Lower lobe of right lung (tissue), 2 donors: ENCODE results near the gene ZNF513. TPM values are rescaled to one million over a fixed set of nuclear protein-coding genes. Genes with fewer than 3 reads are reported as not detected.
"Not testable (repeated sequence)": the region's sequence is repeated elsewhere in the genome, so short reads cannot be mapped to it uniquely, and the experiment has no call there.

Source experiments
- ATAC-seq, 2 donors: fragments of 200-7000 bp; cut with Tn5 transposase; one replicate each; pipeline ENCODE4 v1.9.1; 2020 to 2022; ENCODE audit warnings: mild to moderate bottlenecking in 2 of 2, moderate library complexity in 2 of 2
- DNase-seq: peaks from one replicate; pipeline ENCODE4 v3.0.0-alpha.2; 2020
- H3K27ac ChIP-seq: fragments of 200-600 bp; one replicate; pipeline ENCODE4 v1.8.0; 2022
- H3K27me3 ChIP-seq: fragments of 200-600 bp; one replicate; pipeline ENCODE4 v1.8.0; 2022; ENCODE audit warnings: low read depth
- H3K36me3 ChIP-seq: fragments of 200-600 bp; one replicate; pipeline ENCODE4 v1.8.0; 2022; ENCODE audit warnings: mild to moderate bottlenecking
- H3K4me1 ChIP-seq: fragments of 200-600 bp; one replicate; pipeline ENCODE4 v1.8.0; 2022
- H3K4me3 ChIP-seq: fragments of 200-600 bp; one replicate; pipeline ENCODE4 v1.8.0; 2022; ENCODE audit warnings: mild to moderate bottlenecking
- H3K9me3 ChIP-seq: fragments of 200-600 bp; one replicate; pipeline ENCODE4 v1.8.0; 2022
- intact Hi-C: fragments of 100-400 bp; cut with DNase I; formaldehyde crosslinking; loops from one replicate; pipeline ENCODE4 v1.11.0; 2022
- total RNA-seq: library from RNA; stranded (reverse); fragmentation: NEBNext Ultra II Directional; extraction: Animal tissue kit (Norgen Biotek cat#: 25700); gene quantifications from one replicate; pipeline ENCODE4 v1.2.1, GENCODE V29; 2021
- TF ChIP-seq, protein P1 (sequence below): fragments of 200-600 bp; IDR thresholded peaks from one replicate; pipeline ENCODE4 v1.8.0; 2022; ENCODE audit warnings: antibody characterized with exemption, mild to moderate bottlenecking
- donor health status: DM: no; HTN: yes; CAD: no; lungs with severe emphysema.

Gene ZNF513
- total RNA-seq, 1 donor from 2014 or later, result 13.9 TPM

GRCh38 chr2:27354597-27354927, 26.0 kb downstream of the ZNF513 start:
- Histone ChIP-seq H3K9me3 (no peaks in the 10 kb centered on the region), H3K27ac (no peak overlapping the region), H3K4me3 (no peak overlapping the region), H3K4me1 (peaks cover 43% of the 10 kb centered on the region), H3K27me3 (no peaks in the 10 kb centered on the region), H3K36me3 (peaks cover 11% of the 10 kb centered on the region)
- TF ChIP-seq, protein P1, sequence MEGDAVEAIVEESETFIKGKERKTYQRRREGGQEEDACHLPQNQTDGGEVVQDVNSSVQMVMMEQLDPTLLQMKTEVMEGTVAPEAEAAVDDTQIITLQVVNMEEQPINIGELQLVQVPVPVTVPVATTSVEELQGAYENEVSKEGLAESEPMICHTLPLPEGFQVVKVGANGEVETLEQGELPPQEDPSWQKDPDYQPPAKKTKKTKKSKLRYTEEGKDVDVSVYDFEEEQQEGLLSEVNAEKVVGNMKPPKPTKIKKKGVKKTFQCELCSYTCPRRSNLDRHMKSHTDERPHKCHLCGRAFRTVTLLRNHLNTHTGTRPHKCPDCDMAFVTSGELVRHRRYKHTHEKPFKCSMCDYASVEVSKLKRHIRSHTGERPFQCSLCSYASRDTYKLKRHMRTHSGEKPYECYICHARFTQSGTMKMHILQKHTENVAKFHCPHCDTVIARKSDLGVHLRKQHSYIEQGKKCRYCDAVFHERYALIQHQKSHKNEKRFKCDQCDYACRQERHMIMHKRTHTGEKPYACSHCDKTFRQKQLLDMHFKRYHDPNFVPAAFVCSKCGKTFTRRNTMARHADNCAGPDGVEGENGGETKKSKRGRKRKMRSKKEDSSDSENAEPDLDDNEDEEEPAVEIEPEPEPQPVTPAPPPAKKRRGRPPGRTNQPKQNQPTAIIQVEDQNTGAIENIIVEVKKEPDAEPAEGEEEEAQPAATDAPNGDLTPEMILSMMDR, result no peak
- DNase-seq, result no peak
- intact Hi-C loops, result no loop called here
- no peak for ATAC-seq

- Histone ChIP-seq H3K4me1 (peaks cover 43% of the 10 kb centered on the region), H3K9me3 (no peaks in the 10 kb centered on the region), H3K27me3 (no peaks in the 10 kb centered on the region), H3K27ac (no peak overlapping the region), H3K4me3 (no peak overlapping the region), H3K36me3 (peaks cover 11% of the 10 kb centered on the region)
- DNase-seq, result no peak
- TF ChIP-seq, protein P1, result no peak
- intact Hi-C loops, result no loop called here
- ATAC-seq, result no peak
These were observed 26.6 kb downstream of the ZNF513 start for GRCh38 chr2:27353762-27354596.

DNA sequence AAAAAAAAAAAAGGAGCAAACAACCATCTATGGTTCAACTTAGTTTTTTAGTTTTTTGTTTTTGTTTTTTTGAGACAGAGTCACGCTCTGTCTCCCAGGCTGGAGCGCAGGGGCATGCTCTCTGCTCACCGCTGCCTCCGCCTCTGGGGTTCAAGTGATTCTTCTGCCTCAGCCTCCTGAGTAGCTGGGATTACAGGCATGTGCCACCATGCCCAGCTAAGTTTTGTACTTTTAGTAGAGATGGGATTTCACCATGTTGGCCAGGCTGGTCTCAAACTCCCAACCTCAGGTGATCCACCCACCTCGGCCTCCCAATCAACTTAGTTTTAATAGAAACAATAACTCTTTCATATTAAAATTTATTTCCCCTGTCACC, 27.2 kb downstream of the ZNF513 start:
- DNase-seq, intact Hi-C loops, H3K4me3 ChIP-seq, H3K27ac ChIP-seq, H3K27me3 ChIP-seq, H3K9me3 ChIP-seq, ATAC-seq: not testable (repeated sequence)
- Histone ChIP-seq H3K36me3 (peaks cover 11% of the 10 kb centered on the region), H3K4me1 (peaks cover 42% of the 10 kb centered on the region)

DNA sequence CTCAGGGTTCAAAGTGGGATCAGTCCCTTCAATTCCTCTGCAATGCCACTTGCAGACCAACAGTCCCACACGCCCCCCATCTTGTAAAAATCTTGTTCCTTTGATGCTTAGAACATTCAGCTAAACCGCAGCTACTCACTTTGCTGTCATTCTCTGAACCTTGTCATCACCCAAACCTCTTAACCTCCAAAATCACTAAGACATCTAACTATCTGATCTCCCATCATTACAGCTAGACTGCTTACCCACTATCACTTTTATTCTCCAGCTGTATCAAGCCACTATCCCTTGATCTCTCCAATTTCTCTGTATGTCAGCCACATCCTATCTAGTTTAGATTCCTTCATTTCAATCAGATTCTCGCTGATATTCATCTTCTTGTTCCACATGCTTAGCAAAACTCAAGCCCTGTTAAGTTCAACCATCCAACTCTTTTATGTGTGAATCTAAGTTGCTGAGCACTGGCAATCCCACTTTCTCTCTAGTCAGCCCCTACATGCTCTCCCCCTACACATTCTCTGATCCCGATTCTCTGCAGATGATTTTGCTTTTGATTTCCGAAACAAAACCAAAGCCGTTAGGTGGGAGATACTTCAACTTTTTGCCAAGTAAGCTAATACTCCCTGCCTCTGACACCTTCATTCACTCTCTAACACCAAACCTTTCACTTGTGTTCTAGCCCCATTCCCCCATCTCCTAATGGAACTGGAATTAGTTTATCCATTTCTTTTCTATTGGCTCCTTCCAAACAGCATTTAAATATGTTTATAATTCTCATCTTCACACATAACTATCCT, 28.5 kb downstream of the ZNF513 start:
- Histone ChIP-seq H3K9me3 (no peaks in the 10 kb centered on the region), H3K27ac (no peak overlapping the region), H3K27me3 (no peaks in the 10 kb centered on the region), H3K4me1 (peaks cover 36% of the 10 kb centered on the region), H3K4me3 (no peak overlapping the region), H3K36me3 (peaks cover 19% of the 10 kb centered on the region)
- no peak for DNase-seq
- no peak for ATAC-seq
- TF ChIP-seq, protein P1, result no peak
- intact Hi-C loops, result no loop called here

DNA sequence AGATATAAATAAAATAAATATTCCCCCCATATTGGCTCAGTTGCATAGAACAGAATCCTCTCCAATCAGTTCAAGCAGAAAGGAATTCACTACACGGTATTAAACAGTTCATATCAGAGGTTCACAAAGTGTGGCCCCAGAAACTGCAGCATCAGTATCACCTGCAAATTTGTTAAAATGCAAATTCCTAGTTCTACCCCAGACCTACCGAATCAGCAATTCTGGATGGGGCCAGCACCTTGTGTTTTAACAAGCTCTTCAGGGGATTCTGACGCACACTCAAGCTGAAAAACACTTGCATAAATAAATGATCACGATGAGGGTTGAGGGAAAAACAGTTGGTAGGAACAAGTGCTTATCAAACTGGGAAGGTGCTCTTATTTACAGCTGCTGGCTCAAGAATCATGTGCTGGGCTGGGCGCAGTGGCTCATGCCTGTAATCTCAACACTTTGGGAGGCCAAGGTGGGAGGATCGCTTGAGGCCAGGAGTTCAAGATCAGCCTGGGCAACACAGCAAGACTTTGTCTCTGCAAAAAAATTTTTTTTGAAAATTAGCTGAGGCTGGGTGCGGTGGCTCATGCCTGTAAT, 30.3 kb downstream of the ZNF513 start:
- TF ChIP-seq, protein P1, result no peak
- H3K4me1 ChIP-seq, result peaks cover 29% of the 10 kb centered on the region
- intact Hi-C loops, result no loop called here
- ATAC-seq, result no peak
- H3K9me3 ChIP-seq, result no peaks in the 10 kb centered on the region
- H3K36me3 ChIP-seq, result peaks cover 19% of the 10 kb centered on the region
- DNase-seq, result no peak
- no peak overlapping the region for H3K27ac ChIP-seq
- H3K4me3 ChIP-seq, result no peak overlapping the region
- no peaks in the 10 kb centered on the region for H3K27me3 ChIP-seq
